GM18508 (cell line): ENCODE data around the gene IFNK.
"Not testable (repeated sequence)": the region's sequence is repeated elsewhere in the genome, so short reads cannot be mapped to it uniquely, and the experiment has no call there.

Source experiments
- ATAC-seq: cut with Tn5 transposase; IDR thresholded peaks from one replicate; pipeline ENCODE4 v1.9.1; 2021; ENCODE audit warnings: moderate number of reproducible peaks; ENCODE audit not compliant: insufficient read depth, unreplicated experiment

IFNK gene, protein sequence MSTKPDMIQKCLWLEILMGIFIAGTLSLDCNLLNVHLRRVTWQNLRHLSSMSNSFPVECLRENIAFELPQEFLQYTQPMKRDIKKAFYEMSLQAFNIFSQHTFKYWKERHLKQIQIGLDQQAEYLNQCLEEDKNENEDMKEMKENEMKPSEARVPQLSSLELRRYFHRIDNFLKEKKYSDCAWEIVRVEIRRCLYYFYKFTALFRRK

DNA sequence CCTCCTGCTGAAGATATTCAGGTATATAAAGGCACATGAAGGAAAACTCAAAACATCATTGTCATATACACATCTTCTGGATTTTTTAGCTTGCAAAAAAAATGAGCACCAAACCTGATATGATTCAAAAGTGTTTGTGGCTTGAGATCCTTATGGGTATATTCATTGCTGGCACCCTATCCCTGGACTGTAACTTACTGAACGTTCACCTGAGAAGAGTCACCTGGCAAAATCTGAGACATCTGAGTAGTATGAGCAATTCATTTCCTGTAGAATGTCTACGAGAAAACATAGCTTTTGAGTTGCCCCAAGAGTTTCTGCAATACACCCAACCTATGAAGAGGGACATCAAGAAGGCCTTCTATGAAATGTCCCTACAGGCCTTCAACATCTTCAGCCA is at the start of gene IFNK:
Gene IFNK (plus strand): TSS at position 55 of the 400 bp plus-strand sequence. CDS start 47 bp downstream, at position 102.
- no peak for ATAC-seq

DNA sequence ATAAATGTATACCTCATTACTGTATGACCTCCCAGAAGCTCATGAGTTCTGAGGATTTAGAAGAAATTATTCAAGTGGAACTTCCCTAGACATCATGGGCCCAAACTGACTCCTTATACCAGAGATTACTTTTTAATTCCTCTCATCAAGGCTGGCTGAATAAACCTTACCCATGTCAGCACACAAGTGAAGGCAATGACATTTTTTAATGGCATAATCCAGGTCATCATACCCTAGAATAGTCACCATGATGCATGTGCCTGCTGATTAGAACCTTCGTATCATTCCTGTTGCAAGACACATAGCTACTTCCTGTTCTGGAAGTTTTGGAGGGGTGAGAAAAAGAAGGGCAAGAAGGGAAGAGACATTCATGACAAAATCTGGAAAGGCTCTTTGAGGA is 49.8 kb upstream of the IFNK start:
- no peak for ATAC-seq

DNA sequence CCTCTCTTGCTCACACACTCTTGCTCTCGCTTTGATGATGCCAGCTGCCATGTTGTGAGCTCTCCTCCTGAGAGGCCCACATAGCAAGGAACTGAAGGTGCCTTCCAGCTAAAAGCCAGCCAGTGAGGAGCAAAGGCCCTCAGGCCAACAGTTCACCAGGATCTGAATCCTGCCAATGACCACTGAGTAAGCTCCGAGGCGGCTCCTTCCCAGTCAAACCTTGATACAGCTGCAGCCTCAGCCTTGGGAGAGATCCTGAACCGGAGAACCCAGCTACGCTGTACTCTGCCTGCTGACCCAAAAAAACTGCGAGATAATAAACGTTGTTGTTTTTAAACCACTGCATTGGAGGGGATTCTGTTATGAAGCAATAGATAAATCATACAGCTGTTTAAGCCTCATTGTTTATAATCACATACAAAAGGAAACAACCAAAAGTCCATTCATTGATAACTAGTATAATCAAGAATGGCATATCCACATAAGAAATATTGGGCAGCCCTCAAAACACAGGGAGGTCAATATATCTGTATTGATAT is 49.0 kb upstream of the IFNK start:
- ATAC-seq, result no peak

DNA sequence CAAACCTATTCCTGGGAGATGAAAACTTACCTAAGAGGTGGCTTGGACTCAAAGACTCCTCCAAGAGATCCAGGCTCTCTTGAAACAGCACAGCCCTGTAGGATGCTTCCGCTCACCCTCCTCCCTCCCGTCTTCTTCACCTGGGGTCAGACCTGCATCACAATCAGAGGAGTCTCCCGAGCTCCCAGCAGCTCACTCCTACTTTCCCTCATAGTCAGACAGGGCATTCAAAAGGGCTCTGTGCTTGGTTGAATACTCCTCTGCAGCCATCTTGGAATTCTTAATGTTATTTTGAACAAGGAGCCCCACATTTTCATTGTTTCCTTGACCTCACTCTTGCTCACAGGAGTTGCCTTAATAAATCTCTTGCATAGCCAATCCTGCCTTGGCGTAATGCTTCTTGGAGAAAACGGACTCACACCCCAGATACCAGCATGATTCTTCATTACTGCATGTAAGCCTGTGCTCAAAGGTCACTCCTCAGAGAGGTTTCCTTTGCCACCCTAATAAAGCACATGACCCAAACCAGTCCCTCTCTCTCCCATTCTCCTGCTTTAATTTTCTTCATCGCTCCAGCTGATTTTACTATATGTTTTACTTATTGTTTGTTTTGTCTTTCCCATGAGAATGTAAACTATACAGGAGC is 47.1 kb upstream of the IFNK start:
- ATAC-seq, result no peak

DNA sequence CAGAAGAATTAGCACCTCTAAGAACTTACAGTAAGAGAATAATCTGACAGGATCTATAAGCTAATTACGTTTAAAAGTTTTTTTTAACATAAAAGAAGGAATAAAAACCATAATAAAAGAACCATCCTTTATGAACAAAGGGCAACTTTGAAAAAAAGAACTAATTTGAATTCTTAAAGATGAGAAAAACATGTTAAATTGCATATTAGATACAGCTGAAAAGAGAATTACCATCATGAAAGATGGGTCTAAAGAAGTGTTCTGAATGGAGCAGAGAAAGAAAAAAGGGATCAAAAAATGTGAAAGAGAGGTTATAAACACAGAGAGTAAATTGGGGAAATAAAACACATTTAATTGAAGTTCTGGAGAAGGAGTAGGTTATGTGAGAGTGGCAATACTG is 45.8 kb upstream of the IFNK start:
- no peak for ATAC-seq

DNA sequence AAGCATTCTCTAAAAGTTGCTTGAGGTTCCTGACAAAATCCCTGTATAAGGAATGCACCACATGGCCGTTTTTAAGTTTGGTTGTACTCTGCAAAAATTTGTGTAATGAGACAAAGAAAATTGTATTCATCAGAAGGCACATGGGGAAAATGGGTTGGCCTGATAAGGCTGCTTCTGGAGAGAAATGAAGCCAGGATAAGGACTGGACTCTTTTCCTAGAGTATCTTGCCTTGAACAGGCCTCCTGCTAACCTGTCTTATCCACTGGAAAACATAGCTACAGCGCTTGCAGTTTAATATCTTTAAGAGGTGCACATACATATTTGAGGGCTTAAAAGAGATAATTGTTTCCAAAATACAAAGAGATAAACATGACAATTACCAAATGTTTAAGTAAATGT is 41.4 kb upstream of the IFNK start:
- ATAC-seq, result no peak

DNA sequence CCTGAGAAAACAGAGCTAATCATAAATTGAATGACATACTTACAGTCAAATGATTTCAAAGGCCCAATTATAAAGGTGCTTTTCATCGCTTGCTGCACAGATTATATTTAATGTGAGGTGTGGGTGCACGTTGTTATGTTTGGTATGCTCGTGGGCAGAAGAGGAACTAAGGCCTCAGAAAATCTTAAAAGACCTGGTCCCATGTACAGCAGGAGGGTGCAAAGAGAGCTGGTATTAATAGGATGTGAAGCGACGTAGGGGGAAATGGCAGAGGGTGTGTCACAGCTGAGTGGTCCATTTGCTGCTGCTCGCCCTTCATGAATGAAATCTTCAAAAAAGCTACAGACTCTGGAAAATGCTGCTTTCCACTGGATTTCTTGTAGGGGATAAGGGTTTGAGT is 40.5 kb upstream of the IFNK start:
- no peak for ATAC-seq

DNA sequence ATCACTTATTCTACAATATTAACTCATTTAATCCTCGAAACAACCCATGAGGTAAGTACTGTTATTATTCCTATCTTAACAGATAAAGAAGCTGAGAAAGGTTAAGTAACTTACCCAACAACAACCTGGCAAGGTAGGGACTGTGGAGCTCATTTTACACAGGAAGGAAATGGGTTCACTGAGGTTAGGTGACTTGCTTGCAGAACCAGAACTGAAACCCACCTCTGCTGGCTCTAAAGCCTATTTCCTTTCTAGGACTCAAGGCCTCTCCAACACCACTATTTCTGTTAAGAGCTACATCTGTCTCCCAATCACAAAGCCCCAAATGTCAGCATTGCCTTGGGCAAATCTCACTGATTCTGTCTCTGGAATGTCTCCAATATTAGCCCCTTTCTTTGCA is 38.9 kb upstream of the IFNK start:
- ATAC-seq, result peak; percentile 84

DNA sequence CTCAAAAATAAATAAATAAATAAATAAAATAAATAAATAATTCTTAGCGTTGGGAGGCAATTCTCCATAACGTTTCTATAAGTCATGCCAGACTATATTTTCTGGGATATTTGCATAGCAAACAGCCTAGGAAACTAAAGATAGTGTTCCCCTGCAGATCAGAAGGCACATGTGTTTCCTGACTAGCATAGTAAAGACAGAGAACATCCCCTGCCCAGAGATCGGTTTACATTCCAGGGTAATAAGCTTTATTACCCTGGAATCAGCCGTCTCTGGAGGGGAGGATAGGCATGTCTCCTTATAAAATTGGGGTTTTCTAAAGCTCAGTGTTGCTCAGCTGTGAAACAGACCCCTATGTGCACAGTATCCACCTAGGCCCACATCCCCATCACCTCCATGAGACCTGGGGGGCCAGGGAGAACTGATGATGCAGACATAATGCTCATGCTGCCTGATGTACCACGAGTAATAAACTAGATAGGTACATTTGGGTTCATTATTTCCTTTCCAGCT is 36.9 kb upstream of the IFNK start:
- no peak for ATAC-seq

DNA sequence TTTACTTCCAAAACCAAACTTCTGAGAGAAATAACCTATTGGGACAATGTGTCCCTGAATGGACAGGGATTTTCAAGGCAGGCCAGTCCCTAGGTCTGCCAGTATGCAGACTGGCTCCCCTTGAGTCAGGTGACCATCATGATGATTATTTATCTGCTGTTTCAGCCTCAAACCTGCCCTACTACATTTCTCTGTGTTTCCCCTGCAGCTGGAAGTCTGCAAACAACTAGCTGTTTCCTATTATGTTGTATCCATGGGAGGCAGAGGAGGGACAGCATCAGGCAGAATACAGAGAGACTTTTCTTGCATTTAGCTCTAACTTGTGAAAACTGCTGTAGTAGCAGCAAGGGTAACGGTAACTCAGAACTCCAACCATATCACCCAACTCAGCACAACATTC is 36.2 kb upstream of the IFNK start:
- no peak for ATAC-seq

DNA sequence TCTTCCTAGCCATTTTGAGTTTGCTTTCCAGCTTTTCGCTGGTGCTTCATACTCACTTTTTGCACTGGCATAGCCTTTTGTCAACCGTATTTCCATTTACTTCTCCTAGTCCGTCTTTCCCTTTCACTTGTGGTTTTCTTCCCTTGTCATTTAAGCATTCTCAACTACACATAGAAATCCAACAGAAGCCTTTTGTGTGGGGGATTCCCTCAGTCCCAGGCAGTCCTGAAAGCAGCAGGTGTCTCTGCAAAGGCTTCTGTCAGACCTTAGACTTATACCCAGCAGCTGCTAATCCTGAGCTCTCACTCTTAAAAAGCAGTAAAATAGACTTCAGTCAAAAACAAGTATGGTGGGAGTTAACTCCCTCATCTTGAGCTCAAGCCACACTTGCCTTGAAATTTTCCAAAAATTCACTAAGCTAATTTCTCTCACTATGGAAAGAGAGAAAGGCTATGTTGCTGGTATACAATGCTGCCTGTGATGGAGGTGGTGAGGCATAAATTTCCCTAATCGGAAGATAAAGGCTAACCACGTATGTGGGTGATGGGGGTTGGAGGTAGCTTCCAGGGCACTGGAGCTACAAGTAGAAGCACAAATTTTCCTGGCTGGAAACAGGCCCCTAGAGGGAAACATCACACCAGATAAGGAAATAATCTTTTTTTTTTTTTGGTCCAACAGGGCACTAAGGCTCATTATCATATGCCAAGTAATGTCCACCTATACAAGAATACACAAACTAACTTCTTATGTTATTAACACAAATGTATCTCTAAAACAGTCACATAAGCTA is 34.8 kb upstream of the IFNK start:
- peak; percentile 74 for ATAC-seq

DNA sequence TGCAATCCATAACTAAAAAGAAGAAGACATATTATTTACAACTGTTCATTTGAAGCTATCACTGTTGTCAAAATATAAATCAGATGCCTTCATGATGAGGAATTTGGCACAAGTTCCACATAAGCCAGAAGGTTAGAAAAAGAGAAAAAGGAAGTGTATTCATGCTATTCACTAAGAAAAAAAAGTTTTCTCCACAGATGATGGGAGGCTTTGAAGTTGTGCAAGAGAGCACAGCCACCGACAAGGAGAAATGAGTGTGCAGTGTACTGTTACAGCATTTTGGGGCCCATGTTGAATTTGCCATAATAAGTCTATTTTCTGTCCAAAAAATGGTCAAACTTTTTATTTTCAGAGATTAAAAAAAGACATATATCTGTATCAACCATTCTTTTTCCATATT is 32.9 kb upstream of the IFNK start:
- no peak for ATAC-seq

DNA sequence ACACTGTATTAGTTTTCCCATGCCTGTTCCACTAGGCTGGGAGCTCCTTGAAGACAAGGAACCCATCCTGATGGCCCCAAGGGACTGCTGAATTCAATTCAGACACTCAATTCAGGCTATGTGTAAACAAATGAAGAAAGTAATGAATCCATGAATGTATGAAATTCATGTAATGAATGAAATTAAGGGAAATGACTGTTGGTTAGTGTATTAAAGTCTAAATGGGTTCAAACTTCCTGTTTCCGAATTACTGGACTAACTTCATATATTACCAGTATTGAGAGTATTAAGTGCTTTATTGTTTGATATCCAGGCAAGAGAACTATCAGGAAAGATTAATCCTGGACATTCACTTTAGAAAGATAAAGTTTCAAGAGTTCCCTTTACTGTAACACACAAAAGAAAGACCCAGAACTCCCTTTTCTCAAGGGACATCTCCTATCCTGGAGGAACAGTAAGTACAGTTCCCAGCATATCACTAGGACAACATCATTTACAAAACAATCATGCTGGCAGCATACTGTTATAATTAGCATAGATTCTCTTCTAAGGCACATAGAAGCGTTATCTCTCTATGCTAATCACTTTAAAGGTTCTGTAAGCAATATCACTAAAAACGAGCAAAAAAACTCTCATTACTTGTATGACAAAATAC is 28.5 kb upstream of the IFNK start:
- ATAC-seq, result no peak

DNA sequence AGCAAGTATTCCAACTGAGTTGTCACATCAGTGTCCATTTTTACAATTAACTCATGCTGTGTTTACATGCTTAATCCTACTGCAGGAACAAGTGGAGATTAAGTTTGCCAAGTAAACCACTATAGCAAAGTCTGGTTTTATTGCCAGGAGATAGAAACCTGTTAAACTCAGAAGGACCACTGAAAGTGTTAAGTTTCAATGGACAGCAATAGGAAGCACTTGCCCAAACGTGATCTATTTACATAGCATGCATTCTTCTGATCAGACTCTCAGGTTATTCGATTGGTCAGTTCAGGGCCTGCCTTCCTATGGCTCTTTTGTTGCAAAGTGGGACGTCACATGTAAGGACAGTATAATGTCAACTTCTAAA is 28.0 kb upstream of the IFNK start:
- ATAC-seq, result no peak

DNA sequence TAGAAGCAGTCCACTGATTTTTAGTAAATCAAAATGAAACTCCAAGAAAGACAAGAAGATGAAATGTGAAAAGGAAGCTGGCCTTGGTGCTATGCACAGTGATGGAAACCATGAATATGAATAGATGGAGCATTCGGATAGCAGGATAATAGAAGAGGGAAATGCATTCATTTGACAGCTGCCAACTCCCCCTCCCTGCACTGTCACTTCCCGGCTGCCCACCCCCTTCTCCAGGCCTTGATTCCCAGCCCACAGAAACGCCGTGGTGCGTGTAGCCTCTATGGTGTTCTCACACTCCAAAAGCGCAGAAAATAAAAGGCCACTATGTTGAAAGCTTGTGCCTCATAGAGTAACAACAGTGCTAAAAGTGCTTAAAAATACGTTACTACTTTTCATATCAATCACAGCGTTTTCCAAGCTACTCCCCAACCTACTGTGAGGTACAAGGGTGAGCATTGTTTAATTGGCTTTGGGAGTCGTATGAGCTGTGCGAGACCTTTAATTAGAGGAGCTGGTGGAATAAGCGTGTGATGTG is 26.1 kb upstream of the IFNK start:
- no peak for ATAC-seq

DNA sequence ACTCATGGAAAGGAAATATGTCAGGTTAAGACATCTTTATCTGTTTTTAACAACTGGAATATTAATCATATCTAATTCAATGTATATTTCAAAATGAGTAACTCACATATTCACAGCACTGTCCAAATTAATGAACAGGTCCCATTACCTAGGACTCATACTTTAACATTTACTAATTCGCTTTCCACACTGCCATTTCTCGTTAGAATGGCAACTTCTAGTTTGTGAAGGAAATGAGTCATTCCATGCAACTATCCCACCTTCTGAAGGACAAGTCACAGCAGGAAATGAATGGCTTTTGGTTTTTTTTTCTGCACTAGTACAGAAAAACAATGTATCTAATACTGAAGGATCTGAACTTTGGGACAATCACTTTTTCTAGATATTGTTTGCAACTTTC is 24.6 kb upstream of the IFNK start:
- no peak for ATAC-seq

DNA sequence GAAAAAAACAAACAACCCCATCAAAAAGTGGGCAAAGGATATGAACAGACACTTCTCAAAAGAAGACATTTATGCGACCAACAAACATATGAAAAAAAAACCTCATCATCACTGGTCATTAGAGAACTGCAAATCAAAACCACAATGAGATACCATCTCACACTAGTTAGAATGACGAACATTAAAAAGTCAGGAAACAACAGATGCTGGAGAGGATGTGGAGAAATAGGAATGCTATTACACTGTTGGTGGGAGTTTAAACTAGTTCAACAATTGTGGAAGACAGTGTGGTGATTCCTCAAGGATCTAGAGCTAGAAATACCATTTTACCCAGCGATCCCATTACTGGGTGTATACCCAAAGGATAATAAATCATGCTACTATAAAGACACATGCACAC is 23.2 kb upstream of the IFNK start:
- not testable (repeated sequence) for ATAC-seq

DNA sequence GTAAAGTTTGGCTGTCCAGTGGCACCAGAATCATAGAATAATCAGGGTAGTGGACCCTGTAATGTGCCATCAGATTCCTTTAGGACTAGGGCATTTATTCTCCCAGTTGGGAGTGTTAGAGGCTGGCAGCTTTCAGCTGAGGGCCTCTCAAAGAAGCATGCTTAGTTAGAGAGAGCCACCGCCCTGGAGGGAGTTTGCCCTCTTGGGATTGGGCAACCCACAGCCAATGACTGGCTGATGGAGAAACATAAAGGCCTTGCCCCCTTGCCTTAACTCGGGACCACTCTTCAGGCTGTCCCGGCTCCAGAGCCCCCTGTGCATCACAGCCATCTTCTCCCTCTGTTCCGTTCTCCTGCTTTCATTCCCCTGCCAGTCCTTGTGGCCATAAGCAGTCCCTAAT is 20.5 kb upstream of the IFNK start:
- no peak for ATAC-seq

DNA sequence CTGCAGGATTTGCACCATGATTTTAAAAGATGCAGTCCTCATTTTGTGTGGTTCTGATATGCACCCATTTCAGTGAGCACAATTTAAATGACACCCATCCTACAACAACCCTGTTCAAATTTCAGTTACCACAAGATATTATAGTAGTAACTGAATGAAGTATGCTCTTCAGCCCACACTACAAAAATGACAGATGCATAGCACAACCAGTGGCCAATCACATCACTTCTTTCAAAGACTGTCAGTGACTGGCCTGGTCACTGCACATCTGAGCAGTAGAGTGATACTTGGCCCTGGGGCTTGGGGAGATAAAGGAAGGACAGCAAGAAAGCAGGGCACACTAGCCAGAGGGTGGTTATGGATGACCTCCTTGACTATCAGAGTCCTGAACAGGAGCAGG is 19.8 kb upstream of the IFNK start:
- no peak for ATAC-seq

DNA sequence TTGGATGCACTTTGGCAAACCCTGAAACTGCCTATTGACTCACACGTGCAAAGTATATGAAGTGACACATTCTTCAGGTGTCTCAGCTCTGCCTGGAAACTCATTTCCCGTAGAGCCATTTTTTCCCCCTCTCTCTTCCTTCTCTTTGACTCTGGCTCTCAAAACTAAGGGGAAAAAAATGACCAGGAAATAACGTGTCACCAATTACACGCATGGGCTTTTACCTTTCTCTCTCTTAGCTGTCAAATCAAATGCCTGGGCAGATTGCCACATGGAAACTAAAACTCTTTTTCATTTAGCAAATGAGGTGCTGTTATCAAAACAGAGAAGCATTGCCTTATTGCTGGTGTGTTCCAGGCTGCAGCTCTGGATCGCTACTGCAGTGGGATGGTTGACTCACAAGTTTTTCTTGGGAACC is 18.3 kb upstream of the IFNK start:
- ATAC-seq, result no peak
